NCI-H1694 (cell line): Measurements from ENCODE around the gene OSTC.
A peak's percentile ranks its signal among the peaks of the same experiment; 100 is the strongest.

Experiments used
- DNase-seq: peaks from one replicate; lab custom pipeline; 2025; lab: John Stamatoyannopoulos, UW

The OSTC gene

DNA sequence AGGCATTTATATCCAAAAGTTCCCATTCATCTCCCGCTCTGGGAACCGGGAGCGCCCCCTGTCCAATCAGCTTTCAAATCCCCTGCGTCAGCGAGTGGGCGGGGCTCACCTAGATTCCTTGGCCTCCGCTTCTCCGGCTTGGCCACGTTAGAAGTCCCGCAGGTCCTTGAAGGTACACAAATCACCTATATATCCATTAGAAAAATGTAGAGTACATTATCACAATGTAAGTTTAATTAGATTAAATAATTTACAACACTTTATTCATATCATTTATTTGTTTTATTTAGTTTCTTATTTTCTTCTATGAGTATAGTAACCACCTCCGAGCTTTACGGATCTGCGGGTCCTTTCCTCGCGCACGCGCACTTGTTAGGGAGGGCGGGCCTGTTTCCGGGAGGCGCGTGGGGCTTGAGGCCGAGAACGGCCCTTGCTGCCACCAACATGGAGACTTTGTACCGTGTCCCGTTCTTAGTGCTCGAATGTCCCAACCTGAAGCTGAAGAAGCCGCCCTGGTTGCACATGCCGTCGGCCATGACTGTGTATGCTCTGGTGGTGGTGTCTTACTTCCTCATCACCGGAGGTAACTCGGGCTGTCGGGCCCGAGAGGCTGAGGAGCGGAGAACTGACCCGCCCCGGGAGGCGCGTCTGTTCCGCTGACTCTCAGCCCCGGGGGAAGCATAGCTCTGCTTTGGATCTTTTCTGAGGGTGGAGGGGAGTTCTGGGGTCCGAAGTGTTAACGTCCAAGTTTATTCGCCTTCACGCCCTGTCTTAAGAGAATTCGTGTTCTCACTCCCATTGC is at the start of gene OSTC:
OSTC (plus strand) TSS at position 388 of the 802 bp plus-strand sequence; CDS start at position 445, 57 bp downstream.
- DNase-seq, result peak; percentile 91

DNA sequence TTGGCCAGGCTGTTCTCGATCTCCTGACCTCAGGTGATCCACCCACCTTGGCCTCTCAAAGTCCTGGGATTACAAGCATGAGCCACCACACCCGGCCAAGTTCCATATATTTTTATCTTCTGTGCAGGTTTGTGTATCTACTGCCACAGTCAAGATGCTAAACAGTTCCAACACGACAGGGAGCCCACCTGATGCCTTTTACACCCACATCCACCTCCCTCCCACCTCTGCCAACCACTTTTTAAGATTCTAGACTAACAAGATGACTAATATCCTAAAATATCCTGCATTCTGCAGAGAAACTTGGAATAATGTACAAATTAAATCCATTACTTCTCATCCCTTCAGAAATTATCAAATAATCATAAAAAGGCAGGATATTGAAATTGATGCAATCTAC is 49.3 kb upstream of the OSTC start:
- no peak for DNase-seq

DNA sequence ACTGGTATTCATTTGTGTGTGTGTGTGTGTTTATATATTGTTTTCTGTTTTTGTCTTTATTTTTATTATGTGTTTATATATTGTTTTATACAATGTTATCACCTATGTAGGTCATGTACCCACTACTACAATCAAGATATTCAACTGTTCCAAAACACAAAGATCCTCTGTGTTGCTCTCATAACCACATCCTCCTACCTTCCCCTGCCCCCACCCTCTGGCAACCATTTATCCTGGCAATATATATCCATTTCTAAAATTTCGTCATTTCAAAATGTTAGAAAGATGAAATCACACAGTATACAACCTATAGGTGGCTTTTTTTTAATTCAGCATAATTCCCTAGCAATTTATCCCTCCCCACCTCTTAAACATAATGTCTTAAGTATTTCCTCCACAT is 48.9 kb upstream of the OSTC start:
- DNase-seq, result no peak

DNA sequence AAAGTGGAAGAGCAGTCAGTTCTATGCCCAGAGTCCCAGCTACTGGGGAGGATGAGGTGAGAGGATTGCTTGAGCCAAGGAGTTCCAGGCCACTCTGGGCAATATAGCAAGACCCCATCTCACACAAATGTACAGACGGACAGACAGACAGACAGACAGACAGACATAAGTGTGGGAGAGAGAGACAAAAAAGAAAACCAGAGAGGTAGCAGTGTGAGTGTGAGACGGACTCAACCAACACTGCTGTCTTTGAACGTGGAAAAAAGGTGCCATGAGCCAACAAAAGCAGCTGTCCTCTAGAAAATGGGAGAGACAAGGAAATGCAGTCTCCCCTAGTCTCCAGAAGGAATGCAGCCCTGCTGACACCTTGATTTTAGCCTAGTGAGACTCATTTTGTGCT is 48.2 kb upstream of the OSTC start:
- DNase-seq, result no peak

DNA sequence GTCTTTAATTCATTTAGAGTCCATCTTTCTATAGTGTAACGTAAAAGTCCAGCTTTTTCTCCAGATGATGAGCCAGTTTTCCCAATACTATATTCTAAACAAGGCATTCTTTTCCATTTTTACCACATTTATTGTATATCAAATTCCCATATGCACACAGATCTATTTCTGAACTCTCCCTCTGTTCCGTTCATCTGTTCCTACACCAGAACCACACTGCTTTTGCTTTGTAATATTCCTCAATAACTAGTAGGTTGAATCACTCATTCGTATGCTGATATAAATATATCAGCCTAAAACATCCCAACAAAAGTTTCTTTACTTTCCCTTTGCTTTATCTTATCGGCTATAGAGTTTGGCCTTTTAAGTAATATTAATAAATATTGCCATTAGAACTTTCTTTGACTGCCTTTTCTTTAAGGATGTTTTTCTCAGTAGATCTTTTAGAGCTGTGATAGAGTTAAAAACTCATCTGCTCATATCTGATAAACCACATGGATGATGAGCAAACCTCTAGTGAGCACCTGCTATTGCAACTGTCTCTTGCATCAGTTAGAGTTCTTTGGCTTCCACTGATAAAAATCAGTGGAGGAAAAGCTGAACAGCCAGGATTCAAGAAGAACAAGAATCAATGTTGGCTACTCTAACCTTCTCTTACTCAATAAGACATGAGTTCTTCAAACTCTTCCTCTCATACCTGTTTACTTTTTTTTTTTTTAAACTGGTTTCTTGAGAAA is 43.2 kb upstream of the OSTC start:
- DNase-seq, result no peak

DNA sequence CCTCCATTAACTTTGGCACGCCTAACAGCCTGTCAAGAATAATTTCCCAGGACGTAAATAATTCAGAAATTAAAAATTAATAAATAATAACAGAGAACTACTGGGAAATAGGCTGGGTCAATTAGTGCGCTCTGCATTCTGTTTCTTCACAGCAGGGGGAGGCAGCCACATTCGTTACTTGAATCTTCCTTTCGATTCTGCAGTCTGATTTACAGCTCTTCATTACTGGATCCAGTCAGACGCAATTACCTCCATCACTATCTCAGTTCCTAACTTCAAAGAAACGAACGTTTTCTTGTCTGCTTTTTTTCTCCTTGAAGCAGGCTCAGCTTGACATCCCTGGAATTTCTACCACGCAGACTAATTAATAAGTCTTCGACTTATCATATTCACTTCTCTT is 39.0 kb upstream of the OSTC start:
- DNase-seq, result no peak

DNA sequence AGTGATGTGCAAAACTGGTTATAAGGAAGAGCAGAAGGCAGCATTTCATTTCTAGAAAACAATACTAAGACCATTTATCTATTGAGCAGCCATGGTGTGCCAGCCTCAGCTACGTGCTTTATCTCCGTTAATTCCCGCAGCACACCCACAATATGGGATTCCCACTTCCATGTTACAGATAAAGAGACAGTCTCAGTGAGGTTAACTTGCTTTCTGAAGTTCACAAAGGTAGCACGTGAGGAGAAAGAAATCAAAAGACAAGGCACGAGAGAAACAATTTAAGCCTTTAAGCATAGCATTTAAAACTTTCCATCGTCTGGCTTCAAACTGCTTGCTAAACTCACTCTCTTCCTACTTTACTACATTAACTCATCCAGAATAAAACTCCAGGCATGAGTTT is 38.0 kb upstream of the OSTC start:
- no peak for DNase-seq

DNA sequence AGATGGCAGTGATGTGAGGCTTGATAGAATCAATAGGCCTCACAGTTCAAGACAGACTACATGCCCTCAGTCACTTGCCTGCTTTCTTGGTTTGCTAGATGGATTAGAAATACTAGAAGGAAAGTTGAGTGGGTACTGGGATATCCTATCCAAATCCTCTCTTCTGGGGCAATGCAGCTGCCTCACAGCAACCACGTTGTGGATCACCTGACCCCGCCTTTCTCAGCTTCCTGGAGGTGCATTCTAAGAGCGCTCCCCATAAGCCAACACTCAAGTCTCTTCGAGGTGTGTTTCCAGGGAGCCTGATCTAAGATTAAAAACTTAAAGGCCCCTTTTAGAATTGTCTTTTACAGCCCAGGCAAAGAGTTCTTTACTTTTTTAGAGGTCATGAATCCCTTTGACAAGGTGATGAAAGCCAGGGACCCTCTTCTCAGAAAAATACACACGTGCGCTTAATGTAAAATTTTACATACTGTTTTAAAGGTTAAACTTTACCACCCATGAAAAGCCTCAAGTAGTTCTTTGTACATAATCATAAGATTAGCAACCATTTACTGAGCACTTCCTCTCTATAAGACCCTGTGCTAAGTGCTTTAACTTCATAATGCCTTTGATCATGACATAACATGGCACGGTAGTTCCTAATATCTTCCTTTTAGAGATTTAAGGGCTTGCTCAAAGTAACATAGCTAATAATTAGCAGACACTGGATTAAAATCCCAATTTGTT is 30.9 kb upstream of the OSTC start:
- DNase-seq, result no peak

DNA sequence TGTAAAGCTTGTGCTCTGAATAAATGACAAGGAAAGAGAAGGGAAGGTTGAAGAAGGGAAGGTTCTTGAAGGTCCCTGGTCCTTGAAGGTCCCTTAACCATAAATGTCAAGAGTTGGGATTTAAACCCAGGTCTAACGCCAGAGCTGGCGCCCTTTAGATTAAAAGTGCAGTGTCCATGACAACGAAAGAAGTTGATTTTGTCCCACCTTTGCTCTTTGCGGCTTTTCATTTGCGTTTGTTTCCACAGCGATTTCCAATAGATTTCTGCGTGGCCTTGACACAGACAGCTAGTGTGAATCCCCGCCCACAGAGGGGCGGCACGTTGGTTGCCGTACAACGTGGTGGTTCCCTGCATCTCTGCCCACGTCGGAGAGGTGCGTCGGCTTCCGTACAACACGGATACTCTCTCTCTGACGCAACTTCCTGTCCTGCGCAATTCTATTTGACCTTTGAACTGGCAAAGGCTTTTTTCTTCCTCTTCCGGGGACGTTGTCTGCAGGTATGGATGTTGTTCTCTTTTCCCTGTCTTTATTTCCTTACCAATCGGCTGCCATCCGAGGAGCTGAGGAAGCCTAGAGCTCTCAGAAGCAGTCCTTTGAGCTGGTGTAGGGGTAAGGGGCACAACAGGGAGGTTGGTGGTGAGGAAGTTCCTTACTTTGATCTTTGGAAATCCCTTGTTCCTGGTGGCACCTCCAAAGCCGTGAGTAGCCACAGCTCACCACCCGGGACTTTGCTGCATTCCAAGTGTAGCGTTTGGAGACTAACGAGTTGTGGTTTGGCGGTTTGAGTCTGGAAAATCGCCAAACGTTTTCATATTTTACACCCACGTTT is 30.1 kb upstream of the OSTC start, which contains the start of gene RPL34:
RPL34 (plus strand) TSS at position 476 of the 832 bp plus-strand sequence. CDS start 1,384 bp downstream, outside the sequence.
- DNase-seq, result peak; percentile 91

DNA sequence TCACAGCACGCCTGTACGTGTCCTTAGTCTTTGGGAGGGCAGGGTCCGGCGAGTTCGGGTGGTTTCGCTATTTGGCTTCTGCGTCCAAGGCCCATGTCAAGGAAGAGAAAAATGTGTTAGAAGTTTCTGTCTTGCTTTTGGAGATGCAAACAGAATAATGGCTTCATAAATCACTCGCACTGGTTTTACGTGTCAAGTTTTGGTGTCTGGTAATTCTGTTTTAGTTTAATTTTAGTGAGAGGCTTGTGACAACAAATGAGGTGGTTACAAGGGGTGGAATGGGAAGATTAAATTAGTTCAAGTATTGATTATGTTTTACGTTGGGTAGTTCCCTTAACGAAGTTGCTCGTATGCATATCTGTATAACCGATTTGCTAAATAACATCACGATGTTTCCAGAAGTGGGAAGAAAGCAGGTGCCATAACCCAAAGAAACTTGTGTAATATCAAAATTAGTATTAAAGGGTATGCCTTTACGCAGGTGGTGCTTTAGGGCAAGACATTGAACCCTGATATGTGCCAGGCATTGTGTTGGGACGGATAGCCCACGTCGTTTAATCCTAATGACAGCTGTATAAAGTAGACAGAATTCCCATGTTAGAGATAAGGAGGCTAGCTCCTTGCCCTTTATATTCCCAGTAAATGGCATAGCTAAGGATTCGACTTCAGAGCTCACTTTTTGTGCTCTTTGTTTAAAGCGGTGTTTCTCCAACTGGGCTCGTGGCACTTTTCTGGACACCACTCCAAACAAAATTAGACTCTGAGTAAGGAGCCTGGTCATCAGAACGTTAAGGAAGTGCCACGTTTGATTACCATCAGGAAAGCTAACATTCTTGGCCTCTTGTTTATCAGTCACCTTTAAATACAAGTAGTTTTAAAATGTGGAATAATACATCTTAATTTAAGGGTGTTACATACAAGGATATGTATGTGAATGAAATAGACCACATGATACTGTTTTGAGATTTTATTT is 29.2 kb upstream of the OSTC start:
- no peak for DNase-seq

DNA sequence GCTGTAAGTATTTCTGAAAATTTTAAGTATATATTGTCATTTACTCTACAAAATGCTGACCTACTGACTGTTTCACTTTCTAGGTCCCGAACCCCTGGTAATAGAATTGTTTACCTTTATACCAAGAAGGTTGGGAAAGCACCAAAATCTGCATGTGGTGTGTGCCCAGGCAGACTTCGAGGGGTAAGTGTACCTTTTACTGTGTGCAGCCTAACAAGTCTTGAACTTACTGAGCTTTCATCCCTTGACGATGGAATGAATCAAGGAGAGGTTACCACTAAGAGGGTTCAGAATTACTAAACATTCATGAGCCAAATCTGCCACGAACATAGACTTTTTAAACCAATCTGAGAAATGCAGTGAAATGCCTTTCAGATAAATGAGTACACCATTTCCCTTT is 28.4 kb upstream of the OSTC start:
- DNase-seq, result no peak

DNA sequence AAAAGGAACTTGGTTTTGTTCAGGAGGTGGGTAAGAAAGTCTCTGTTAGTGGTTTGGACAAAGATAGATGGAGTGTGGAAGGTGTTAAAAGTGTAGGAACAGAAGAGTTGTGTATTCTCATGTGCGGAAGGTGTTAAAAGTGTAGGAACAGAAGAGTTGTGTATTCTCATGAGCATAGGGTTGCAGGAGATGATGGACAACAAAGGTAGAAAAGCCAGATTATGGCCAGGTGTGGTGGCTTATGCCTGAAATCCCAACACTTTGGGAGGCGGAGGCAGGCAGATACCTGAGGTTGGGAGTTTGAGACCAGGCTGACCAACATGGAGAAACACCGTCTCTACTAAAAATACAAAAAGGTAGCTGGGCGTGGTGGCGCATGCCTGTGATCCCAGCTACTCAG is 27.6 kb upstream of the OSTC start:
- no peak for DNase-seq

DNA sequence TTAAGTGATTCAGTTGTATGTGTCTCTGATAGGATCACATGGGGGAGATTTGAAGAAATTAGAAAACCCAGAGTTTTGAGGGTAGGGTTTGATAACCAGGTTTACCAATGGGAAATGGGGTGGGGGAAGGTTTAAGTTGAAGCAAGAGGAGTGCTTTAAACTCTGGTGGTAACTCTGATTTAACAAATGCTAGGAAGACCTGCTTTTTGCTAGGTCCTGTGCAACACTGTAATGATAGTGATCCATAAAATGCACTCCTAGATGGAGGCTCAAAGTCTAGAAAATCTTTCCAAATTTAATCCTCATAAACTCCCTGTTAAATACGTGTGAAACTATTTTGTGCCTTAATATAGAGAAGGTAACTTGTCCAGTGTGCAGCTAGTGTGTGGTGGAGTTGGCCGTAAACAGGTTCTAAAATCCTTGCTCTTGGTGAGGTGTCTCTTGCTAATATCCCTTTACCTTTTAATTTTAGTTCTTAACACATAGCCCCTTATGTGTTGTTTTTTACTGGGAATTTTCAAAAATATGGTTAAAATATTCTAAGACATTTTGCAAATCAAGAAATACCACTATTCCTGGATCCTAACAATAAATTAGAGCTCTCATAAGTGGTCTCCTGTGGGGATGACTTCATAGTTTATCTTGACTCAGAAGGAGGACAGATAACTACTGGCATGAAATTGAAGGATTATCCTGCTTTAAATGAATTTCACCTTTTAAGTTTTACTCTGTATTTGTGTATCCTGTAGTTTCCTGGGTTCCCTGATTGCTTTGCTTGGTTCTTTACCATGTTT is 25.9 kb upstream of the OSTC start:
- no peak for DNase-seq

DNA sequence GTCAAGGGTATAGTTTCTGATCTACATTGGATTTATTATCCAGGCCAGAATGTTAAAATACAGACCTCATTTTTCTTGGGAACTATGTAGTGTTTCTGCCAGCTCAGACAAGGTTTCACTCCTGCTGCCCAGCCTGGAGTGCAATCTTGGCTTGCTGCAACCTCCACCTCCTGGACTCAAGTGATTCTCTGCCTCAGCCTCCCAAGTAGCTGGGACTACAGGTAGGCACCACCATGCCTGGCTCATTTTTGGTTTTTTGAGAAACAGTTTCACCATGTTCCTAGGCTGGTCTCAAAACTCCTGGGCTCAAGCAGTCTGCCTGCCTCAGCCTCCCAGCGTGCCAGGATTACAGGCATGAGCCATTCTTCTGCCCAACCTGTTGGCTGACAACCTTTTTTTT is 24.3 kb upstream of the OSTC start:
- no peak for DNase-seq

DNA sequence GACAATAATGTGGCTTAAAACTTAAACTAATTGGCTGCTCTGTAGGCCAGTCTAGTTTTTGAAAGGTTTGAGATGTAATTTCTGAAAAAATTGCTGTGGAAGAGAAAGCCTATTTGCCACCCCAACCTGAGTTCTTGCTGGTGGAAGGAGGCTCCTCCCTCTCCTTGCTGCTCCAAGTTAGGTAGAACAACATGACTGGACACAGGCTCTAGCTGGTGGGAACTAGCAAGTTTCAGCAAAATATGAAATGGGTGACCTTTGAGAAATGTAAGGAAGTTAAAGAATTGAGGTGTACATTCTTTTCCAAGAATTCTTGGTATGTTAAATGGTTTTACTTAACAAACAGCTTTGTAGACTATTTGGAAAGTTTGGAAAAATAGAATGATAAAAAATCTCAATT is 22.0 kb upstream of the OSTC start:
- no peak for DNase-seq

DNA sequence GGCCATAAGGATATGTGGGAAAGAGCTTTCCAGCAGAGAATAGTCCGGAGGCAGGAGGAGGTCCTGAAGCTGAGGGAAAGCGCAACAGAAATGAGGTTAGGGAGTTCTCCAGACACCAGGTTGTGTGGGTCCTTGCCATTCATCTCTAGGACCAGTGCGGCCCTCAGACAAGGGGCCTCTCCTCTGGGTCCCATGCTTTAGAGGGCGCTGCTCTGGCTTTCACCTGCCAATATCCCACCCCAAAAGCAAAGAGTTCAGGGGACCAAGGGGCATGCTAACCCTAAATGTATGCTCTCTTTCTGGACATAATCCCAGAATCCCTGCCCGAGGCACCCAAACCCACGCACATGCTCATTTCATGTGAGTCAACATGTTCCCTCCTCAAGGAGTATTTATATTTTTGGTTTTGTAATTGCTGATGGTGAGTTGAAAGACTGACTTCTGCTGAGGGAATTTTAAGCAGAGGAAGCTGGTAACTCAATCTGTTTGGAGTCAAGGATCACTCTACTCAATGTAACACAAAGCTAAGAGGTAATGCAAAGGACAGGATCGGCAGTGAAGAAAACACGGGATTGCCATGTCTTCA is 15.2 kb upstream of the OSTC start:
- DNase-seq, result no peak

DNA sequence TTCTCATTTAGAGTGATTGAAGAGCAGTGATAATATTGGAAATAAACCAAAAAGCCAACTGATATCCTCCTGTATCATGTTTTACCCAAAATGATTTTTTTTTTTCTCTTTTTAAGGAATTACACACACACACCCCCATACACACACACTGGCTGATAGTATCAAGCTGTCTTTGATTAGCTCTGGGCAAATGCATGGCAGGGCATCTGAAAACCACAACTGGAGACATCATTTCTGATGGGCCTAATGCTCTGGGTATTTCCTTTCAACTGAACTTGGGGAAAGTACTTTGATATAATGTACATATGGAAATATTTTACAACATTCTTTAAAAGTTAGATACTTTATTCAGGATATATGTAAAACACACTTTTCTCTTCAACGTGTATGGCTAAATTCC is 14.2 kb upstream of the OSTC start:
- no peak for DNase-seq

DNA sequence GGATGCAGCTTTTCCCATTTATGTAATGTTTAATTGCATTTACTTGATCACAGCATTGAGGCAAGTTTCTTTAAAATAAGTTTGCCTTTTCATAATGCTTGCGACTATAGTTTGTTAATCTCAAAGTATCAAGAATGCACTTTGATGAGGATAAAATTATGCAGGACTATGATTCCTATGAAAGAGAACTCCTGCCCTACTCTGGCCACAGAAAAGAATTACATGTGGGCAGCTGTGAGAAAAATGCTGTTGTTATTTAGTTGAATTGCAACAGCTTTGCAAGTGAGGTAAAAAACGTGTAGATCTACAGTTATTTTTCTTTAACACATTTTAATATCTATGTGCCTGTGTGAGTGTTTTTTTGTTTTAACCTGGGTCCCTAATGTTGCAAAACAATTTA is 12.5 kb upstream of the OSTC start:
- DNase-seq, result no peak

DNA sequence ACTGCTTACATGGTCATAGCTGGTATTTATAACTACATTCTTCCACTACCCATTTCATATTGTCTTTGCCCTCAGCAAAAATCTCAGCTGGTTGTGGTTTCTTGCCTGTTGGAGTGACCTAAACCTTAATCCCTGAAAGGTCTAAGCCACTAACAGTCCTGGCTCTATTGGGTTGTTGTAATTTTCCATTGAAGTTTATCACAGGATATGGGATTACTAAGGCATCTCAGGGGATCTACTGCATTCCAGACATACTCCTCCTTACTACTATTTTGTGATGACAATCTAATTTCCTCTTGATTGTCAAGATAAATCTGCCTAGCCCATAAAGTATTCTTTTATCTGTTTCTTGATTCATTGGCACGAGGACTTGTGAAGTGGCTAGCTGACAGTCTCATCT is 6.2 kb upstream of the OSTC start:
- DNase-seq, result no peak
